Heart left ventricle (tissue), 13 donors: ENCODE measurements around the gene TLE1.

ENCODE experiments used
- POLR2A ChIP-seq, 2 donors: fragments of 450-650 bp; IDR thresholded peaks; one replicate each; pipeline ENCODE4 v1.6.1; 2017; ENCODE audit warnings: antibody characterized with exemption in 2 of 2, mild to moderate bottlenecking in 2 of 2, moderate library complexity in 2 of 2
- TF ChIP-seq, protein P1 (sequence below), 12 donors: fragments of 200-600 bp; sonication (generic) in 4 of 12; IDR thresholded peaks; one replicate each; pipeline versions ENCODE4 v1.5.0 to v1.8.0; 2018 to 2022; ENCODE audit warnings: antibody characterized with exemption in 12 of 12, mild to moderate bottlenecking in 5 of 12
- donor health status: ischemic (EF 13 %, LVEDD 7.1; RV severe dilation, severe dysfunction).
- donor health status: DM: no; HTN: yes; CAD: no.
- donor health status: DM: no; HTN: no; CAD: no.
- donor health status: ischemic (EF 25% LVEDD 6.9; RV normal size, moderate dysfunction).
- donor health status: ischemic (EF 25% LVEDD 5.7; RV mildly dilated, moderate dysfunction).
- donor health status: ischemic (EF 35%, LVEDD 5.7; RV mildly dilated, moderate dysfunction).
- donor health status: nonischemic (EF 11% LVEDD 7.7; RV severe dilation, severe dysfunction).
- donor health status: DM: yes; HTN: yes; CAD: no.
- donor health status: PGD.
- donor health status: ischemic (EF 29% LVEDD 5.4; RV normal size, mild dysfunction).
- donor health status: nonischemic (EF 23%, LVEDD 6.1; RV moderate dilation, normal function).

DNA sequence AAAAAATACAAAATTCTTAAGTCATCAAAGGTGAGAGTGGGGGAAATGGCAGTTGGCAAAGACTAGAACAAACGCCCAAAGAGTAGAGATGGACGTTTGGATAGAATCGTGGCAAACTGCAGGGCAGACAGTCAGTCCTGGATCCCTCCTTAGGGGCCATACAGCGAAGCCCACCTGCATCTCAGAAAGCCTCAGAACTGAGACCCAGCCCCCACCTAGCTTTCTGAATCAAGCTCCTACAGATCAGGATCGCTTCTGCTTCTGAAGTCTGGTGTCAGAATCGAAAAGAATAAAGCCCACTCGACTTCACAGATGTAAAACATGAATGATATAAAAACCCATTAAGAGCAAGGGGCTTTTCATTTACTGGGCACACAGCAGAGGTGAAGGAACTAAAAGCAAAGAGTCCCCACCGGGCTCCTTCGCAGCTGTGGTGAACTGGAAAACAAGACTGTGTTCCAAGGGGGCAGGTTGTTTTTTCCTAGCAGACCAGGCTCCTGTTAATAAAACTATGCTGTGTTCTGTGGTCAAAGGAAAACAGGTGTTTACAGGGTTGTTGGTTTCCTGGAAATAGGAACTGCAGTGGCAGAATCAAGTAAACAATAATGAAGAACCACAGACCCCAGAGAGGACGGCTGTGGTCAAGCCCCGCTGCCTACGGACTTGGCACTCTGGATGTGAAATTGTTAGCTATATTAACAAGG, 91.8 kb downstream of the TLE1 start:
- TF ChIP-seq POLR2A (IDR thresholded peaks at IDR 0.05) = no peak
- TF ChIP-seq, protein P1, sequence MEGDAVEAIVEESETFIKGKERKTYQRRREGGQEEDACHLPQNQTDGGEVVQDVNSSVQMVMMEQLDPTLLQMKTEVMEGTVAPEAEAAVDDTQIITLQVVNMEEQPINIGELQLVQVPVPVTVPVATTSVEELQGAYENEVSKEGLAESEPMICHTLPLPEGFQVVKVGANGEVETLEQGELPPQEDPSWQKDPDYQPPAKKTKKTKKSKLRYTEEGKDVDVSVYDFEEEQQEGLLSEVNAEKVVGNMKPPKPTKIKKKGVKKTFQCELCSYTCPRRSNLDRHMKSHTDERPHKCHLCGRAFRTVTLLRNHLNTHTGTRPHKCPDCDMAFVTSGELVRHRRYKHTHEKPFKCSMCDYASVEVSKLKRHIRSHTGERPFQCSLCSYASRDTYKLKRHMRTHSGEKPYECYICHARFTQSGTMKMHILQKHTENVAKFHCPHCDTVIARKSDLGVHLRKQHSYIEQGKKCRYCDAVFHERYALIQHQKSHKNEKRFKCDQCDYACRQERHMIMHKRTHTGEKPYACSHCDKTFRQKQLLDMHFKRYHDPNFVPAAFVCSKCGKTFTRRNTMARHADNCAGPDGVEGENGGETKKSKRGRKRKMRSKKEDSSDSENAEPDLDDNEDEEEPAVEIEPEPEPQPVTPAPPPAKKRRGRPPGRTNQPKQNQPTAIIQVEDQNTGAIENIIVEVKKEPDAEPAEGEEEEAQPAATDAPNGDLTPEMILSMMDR (IDR thresholded peaks at IDR 0.05) = no peak
